ENCODE measurements around the gene NAIP.
"Not testable (repeated sequence)": the region's sequence is repeated elsewhere in the genome, so short reads cannot be mapped to it uniquely, and the experiment has no call there.

Gene NAIP, protein sequence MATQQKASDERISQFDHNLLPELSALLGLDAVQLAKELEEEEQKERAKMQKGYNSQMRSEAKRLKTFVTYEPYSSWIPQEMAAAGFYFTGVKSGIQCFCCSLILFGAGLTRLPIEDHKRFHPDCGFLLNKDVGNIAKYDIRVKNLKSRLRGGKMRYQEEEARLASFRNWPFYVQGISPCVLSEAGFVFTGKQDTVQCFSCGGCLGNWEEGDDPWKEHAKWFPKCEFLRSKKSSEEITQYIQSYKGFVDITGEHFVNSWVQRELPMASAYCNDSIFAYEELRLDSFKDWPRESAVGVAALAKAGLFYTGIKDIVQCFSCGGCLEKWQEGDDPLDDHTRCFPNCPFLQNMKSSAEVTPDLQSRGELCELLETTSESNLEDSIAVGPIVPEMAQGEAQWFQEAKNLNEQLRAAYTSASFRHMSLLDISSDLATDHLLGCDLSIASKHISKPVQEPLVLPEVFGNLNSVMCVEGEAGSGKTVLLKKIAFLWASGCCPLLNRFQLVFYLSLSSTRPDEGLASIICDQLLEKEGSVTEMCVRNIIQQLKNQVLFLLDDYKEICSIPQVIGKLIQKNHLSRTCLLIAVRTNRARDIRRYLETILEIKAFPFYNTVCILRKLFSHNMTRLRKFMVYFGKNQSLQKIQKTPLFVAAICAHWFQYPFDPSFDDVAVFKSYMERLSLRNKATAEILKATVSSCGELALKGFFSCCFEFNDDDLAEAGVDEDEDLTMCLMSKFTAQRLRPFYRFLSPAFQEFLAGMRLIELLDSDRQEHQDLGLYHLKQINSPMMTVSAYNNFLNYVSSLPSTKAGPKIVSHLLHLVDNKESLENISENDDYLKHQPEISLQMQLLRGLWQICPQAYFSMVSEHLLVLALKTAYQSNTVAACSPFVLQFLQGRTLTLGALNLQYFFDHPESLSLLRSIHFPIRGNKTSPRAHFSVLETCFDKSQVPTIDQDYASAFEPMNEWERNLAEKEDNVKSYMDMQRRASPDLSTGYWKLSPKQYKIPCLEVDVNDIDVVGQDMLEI (N-terminal part only)

DNA sequence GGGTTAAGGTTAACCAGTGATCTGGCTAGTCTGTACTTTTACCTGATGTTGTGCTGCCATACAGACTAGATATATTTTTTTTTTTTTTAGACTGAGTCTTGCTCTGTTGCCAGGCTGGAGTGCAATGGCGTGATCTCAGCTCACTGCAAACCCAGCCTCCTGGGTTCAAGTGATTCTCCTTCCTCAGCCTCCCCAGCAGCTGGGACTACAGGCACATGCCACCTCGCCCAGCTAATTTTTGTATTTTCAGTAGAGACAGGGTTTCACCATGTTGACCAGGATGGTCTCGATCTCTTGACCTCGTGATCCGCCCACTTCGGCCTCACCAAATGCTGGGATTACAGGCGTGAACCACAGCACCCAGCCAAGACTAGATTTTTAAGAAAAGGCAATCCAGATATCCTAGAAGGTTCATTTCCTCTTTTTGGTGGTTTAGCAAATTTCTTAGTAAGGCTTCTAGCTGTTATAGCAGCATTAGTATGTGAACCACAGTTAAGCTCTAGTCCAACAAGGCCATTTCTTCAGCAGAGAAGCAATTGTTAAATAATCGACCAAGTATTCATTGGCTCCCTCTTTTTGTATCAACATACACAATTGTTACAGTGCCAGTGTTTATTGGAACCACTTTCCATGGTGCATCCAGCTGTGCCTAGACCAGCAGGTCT, at the start of gene NAIP:
Gene NAIP (minus strand): TSS at position 51 of the 665 bp plus-strand sequence. CDS start 12,424 bp downstream, outside the sequence.
- DNase-seq; intact Hi-C loops (cut with DNase I): not testable (repeated sequence)

DNA sequence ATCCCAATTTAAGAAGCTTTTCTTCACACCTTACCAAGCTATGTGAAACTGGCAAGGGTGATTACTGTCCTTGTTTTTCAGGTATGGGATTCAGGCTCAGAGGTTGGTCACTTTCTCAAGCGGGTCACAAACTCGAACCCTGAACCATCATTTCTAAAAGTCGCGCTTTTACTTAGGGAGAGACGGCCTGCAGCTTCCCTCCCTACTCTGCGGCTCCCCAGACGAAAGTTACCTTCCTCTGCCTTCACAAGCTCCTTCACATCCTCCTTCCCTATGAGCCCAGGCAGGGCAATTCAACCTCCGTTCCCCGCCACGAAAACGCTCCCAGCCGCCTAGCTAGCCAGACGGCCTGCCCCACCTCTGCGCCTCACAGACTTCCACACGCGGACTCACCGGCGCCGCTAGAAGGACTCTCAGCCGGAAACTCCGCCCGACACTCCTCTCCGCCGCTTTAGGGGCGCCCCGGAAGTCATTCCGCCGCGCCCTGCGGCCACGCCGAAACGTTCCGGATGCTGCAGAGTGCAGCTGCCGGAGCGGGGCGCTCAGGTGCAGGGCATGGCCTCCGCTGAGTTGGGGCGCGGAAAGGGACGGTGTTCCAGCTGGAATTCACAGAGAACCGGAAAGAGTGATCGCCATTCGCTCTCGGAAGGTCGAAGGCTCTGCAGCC, 42.3 kb upstream of the NAIP start, which contains the start of gene GTF2H2:
Gene GTF2H2 (minus strand): TSS at position 415 of the 667 bp plus-strand sequence. CDS start 4,913 bp downstream, outside the sequence.
- intact Hi-C loops (cut with DNase I); DNase-seq: not testable (repeated sequence)

DNA sequence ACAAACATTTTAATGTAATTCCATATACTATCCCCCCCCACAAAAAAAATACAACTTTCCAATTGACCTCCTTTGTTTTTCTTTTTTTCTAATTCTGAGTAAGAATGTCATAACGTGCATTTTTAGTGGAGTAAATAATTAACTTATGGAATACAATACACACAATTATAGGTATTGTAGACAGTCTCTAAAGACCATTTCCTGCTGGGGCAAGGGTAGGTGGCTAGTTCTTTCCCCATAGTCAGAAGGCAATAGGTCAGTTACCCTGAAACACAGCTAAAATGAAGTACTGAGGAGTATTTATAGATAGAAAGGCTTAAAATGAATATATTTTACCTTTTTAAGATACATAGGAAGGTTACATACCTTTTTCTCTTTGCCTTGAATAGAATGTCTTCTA, 36.2 kb upstream of the NAIP start:
- intact Hi-C loops (cut with DNase I); DNase-seq: not testable (repeated sequence)

DNA sequence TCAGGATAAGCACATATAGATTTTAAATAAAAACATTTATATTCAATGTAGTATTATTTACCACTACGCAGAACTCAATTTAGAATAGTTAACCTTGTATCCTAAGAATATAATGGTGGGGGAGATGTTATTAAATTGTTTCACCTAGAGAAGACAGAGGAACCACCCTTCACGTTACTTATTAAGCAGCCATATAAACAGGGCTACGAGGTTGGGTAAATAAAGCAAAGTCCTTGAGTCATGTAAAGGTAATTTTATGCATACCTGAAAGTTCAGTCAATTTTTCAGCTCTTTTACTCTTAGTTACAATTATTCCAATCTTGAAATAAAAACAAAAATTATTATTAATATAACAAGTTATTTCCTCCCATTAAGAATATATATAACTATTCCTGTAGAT, 34.3 kb upstream of the NAIP start:
- intact Hi-C loops (cut with DNase I); DNase-seq: not testable (repeated sequence)

DNA sequence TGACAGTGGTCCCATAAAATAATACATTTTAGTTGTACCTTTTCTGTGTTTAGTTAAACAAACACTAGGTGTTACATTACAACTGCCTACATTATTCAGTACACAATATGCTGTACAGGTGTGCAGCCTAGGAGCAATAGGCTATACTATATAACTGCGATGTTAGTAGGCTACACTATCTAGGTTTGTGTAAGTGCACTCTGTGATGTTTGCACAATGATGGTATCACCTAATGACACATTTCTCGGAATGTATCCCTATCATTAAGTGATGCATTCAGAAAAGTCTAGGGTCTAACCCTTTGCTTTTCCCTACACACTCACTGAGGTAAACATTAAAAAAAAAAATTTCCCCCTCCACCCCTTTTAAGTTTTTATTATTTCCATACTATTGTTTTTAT, 19.7 kb upstream of the NAIP start:
- DNase-seq; intact Hi-C loops (cut with DNase I): not testable (repeated sequence)

DNA sequence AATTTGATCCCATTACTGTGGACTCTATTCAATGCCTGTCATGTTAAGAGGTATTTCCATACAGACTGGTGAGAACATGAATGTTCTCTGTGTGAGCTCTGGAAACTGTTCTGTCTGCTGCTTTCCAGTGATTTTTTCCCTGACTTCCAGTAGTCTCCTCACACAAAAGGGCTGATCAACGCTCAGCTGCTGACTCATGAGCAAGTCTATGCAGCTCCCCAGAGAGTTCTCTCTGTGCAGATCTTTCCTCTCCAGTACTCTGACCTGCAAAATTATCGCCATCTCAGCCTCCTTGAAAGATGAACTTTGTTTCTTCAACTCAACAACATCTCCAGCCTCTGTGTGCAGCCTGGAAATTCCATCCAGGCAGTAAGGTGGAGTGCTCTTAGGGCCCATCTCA, 19.0 kb upstream of the NAIP start:
- DNase-seq; intact Hi-C loops (cut with DNase I): not testable (repeated sequence)

DNA sequence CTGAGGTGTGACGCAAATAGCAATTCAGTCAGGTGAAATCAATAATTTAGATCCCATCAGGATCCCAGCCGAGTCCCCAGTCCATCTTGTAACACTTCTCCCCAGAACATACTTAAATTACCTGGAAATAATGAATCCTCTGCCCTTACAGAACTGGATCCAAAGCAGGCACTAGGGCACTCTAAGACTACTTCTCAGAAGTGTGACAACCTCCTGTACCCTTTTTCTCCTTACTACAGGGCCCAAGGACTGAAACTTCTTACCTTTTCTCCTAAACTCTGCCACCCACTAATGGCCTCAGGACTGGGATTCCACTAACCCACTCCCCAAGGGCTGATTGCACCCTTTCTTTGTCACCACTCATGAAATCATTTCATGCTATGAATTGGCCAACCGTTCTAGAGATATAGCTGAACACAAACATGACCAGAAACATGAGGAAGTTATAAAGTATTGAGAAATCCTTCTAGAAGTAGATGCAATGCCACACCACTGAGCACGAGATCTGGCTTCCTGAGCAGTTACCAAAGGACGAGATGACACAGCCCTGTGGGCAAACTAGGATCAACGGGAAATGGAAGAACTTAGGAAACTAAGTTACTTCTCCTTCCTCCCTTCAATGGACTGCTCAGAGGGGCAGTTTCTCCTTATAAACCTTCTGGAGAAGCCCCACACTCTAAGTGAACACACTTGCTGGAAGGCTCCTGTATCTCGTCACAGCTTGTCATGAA, 6.1 kb upstream of the NAIP start:
- DNase-seq; intact Hi-C loops (cut with DNase I): not testable (repeated sequence)

DNA sequence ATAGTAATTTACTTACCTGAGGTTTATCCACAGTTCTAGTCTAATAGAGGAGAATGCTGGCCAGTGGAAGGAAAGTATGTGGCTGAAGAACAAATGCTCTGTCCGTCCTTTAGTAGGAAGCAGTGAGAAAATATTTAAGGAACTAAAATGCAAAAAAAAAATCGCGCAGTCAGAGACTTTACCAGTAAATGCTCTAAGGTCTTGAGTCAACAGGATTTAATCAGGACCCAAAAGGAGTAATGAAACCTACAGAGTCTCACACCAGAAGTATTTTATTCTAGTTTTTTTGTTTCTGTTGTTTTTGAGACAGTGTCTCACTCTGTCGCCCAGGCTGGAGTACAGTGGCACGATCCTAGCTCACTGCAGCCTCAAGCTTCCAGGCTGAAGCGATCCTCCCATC, 4.5 kb downstream of the NAIP start:
- intact Hi-C loops (cut with DNase I), result not testable (repeated sequence)

DNA sequence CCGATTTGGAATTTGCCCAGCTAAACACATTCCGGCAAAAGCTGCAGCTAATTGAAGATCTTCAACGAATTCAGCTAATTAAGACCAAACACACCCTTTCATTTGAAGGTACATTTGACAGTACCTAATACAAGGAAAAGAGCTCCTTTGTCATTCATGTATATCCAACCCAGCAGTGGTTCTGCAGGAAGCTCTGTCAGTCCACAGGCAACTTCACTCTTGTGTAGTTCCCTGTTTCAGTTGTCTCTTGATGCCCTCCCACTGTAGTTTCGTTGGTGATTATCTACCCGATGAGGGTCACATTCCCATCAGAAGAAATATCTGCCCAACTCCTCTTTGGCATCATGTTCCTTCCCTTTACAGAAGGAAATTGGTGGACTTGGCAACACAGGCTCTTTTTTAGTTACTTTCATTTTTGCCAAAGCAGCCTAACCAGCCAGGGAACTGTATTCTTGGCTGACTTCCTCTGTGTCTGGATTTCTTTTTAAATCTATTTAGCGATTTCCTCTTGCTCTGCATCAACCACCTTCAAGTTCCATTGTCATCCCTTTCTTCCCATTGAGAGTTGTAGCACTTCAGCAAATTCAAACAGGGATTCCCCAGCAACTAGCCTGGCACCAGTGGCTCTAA, 6.6 kb downstream of the NAIP start:
- intact Hi-C loops (cut with DNase I); DNase-seq: not testable (repeated sequence)

More for the DNA sequence above, 4.5 kb downstream of the NAIP start:
- not testable (repeated sequence) for DNase-seq

DNA sequence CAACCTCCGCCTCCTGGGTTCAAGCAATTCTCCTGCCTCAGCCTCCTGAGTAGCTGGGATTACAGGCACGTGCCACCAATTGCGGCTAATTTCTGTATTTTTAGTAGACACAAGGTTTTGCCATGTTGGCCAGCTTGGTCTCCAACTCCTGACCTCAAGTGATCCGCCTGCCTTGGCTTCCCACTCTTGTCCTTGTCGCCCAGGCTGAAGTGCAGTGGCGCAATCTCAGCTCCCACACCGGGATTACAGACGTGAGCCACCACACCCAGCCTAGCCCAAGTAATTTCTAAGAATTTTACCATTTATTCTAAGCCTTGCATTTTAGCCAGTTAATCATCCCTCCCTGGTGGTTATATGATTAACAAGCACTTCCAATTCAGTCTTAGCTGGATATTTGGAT, 11.0 kb downstream of the NAIP start:
- intact Hi-C loops (cut with DNase I), result no loop called here
- DNase-seq, result peak in 2 of 10 donors; percentile 5 to 36

DNA sequence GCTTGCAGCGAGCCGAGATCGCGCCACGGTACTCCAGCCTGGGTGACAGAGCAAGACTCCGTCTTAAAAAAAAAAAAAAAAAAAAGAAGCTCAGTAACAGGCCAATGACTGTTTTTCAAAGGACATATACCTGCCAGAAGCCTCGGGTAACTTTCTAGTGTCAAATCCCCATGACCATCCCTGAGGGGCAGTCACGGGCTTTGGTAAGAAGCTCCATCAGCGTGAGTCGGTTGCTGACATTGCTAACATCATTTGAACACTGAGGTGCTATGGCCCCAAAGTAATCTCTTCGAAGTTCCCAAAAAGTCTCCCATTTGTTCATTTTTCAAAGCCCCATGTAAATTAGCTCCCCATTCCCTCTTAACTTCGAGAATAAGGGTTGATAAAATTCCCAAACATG, 11.6 kb downstream of the NAIP start:
- intact Hi-C loops (cut with DNase I), result no loop called here
- peak in 2 of 10 donors; percentile 23 to 45 for DNase-seq

DNA sequence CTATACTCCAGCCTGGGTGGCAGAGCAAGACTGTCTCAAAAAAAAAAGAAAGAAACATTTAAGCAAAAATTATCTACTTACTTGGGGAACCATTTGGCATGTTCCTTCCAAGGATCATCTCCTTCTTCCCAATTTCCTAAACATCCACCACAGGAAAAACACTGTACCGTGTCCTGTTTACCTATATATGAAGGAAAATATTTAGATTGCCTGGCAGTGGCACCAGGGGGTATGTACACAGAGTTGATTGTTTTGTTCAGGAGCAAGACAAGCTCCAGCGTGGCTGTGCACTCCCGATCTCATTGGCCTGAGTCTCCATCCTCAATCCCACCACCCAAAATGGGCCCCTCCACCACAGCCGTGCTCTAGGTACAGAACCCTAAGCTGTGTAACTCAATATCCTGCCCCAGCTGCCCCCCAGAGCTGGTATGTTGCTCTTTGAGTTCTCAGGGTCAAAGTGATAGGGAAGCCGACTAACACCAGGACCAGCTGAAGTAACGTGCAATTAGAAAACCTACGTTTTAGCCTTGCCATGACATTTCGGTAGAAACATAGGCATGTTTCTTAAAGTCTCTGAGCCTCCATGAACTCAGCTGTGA, 13.8 kb downstream of the NAIP start:
- DNase-seq, result peak in 3 of 10 donors; percentile 6 to 29 (median 22)
- intact Hi-C loops (cut with DNase I), result no loop called here

DNA sequence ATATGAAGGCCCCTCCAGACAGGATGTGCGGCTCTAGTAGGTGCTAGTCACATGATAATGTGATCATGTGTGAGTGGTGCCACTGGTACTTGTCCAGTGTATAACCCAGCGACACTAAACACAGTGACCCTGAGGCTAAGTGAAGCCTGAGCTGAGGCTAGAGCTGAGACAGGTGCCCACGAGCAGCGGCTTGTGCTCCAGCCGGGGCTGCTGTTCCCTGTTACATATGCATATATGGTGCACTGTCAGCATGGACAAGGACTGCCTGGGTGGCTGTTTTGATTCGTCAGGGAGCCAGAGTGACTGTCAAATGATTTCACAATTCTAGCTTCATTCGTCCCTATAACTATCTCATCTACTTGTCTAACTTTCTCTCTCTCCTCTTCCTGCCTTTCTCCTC, 18.2 kb downstream of the NAIP start:
- intact Hi-C loops (cut with DNase I); DNase-seq: not testable (repeated sequence)

DNA sequence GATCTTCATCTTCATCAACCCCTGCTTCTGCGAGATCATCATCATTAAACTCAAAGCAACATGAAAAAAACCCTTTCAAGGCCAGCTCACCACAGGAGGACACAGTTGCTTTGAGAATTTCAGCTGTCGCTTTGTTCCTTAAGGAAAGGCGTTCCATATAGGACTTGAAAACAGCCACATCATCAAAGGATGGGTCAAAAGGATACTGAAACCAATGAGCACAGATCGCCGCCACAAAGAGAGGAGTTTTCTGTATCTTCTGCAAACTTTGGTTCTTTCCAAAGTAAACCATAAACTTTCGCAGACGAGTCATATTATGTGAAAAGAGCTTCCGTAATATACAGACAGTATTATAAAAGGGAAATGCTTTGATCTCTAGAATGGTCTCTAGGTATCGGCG, 40.3 kb downstream of the NAIP start:
- intact Hi-C loops (cut with DNase I); DNase-seq: not testable (repeated sequence)

DNA sequence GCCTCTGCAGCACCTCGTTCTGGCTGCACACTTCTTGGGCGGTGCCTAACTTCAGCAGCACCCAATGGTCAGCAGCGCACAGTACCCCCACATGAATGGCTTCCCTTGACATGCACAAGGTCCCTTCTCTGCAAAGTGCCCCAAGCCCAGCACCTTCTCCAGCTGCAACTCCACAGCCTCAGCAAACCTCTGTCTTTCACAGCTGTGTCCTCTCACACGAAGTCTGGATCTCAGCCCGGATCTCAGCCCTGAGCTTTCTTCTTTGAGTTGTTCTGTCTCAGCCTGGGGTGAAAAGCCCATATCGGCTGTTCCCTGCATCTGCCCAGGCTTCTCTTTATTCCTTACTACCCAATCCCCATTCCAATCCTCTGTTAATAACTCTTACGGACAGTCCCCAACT, 57.9 kb downstream of the NAIP start:
- DNase-seq; intact Hi-C loops (cut with DNase I): not testable (repeated sequence)

DNA sequence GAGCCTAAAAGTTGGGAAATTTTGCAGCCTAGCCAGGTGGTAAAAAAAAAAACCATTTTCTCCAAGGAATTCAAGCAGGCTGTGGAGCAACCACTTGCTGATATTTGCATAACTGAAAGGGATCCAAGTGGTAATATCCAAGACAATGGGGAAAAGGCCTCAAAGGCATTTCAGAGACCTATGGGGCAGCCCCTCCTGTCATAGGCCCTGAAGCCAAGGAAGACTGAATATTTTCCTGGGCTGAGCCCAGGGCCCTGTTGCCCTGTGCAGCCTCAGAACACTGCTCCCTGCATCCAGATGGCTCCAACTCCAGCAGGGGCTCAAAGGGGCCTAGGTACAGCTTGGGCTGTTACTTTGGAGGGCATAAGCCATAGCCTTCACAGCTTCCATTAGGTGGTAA, 60.6 kb downstream of the NAIP start:
- DNase-seq; intact Hi-C loops (cut with DNase I): not testable (repeated sequence)

DNA sequence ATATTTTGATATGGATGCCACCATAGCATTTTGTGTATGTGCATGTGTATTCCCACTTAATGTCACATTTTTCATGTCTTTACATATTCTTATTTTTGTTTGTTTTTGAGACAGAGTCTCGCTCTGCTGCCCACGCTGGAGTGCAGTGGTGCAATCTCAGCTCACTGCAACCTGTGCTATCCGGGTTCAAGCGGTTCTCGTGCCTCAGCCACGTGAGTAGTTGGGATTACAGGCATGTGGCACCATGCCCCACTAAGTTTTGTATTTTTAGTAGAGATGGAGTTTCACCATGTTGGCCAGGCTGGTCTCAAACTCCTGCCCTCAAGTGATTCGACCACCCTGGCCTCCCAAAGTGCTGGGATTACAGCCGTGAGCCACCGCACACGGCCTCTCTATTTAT, 72.1 kb downstream of the NAIP start:
- intact Hi-C loops (cut with DNase I); DNase-seq: not testable (repeated sequence)

DNA sequence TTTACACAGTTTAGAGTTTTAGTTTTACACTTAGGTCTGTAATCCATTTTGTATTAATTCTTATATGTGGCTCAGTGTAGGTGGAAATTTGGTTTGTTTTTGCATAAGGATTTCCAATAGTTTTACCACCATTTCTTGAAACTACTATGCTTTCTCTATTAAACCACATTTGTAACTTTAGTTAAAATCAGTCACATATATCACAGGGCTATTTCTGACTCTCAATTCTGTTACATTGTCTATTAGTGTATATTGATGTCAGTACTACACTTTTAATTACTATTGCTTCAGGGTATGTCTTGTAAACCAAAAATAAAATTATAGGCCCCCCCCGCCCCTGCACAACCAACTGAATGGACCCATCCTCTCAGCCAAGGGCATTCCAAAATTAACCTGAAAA, 92.6 kb downstream of the NAIP start:
- DNase-seq; intact Hi-C loops (cut with DNase I): not testable (repeated sequence)
